Smooth muscle cell (in vitro differentiated cells): ENCODE measurements around the gene MT1M. TPM values are rescaled to one million over a fixed set of nuclear protein-coding genes. Genes with fewer than 3 reads are reported as not detected.
A peak's percentile ranks its signal among the peaks of the same experiment; 100 is the strongest.

Source experiments
- DNase-seq: peaks from one replicate; lab custom pipeline; 2025; ENCODE audit not compliant: unreplicated experiment; lab: John Stamatoyannopoulos, UW
- H2AFZ ChIP-seq: fragments of 200-600 bp; sonication (generic); 2 replicates; pipeline ENCODE4 v1.6.0; 2016; ENCODE audit warnings: antibody characterized with exemption, low read depth, mild to moderate bottlenecking
- H3F3A ChIP-seq: fragments of 200-600 bp; sonication (generic); 2 replicates; pipeline ENCODE4 v1.6.0; 2017; ENCODE audit warnings: antibody characterized with exemption, low read depth
- H3K27ac ChIP-seq: fragments of 200-600 bp; sonication (generic); 2 replicates; pipeline ENCODE4 v1.5.1; 2016; ENCODE audit warnings: low read depth, mild to moderate bottlenecking
- H3K27me3 ChIP-seq: fragments of 200-600 bp; sonication (generic); 2 replicates; pipeline ENCODE4 v1.6.1; 2016; ENCODE audit warnings: low read depth, mild to moderate bottlenecking
- H3K36me3 ChIP-seq: fragments of 200-600 bp; sonication (generic); 2 replicates; pipeline ENCODE4 v1.5.1; 2016; ENCODE audit warnings: low read depth
- H3K4me1 ChIP-seq: fragments of 200-600 bp; sonication (generic); 2 replicates; pipeline ENCODE4 v1.5.1; 2016; ENCODE audit warnings: low read depth
- H3K4me2 ChIP-seq: fragments of 200-600 bp; sonication (generic); 2 replicates; pipeline ENCODE4 v1.6.0; 2016; ENCODE audit warnings: mild to moderate bottlenecking
- H3K4me3 ChIP-seq: fragments of 200-600 bp; sonication (generic); 2 replicates; pipeline ENCODE4 v1.5.1; 2016; ENCODE audit warnings: mild to moderate bottlenecking
- H3K79me2 ChIP-seq: fragments of 200-600 bp; sonication (generic); 2 replicates; pipeline ENCODE4 v1.6.0; 2016; ENCODE audit warnings: low read depth, mild to moderate bottlenecking
- H3K9ac ChIP-seq: fragments of 200-600 bp; sonication (generic); 2 replicates; pipeline ENCODE4 v1.6.0; 2016; ENCODE audit warnings: low read depth
- H3K9me3 ChIP-seq: fragments of 200-600 bp; sonication (generic); replicated peaks from 2 replicates; pipeline ENCODE4 v1.5.1; 2016; ENCODE audit warnings: low read depth
- H4K20me1 ChIP-seq: fragments of 200-600 bp; sonication (generic); 2 replicates; pipeline ENCODE4 v1.6.0; 2016; ENCODE audit warnings: low read depth
- CTCF ChIP-seq: fragments of 200-600 bp; sonication (generic); IDR thresholded peaks from 2 replicates; pipeline ENCODE4 v1.5.1; 2017; ENCODE audit warnings: borderline replicate concordance, mild to moderate bottlenecking, antibody characterized with exemption; ENCODE audit not compliant: insufficient read depth, poor library complexity, severe bottlenecking
- WGBS: methylation state at CpG from one replicate; pipeline ENCODE4 v1.1.7; 2016; ENCODE audit warnings: low lambda C conversion rate; 5-methylcytosine and 5-hydroxymethylcytosine counted together
- polyA plus RNA-seq: library from polyadenylated mRNA; unstranded; fragments of >200 nt; fragmentation: Nextera tagmentation; extraction: Ambion mirVana; gene quantifications from 2 replicates; pipeline ENCODE4 v1.2.1, GENCODE V29; 2016
- total RNA-seq: library from RNA; depleted of rRNA; stranded (reverse); fragments of >200 nt; gene quantifications from 2 replicates; pipeline ENCODE4 v1.2.3, GENCODE V29; 2014

MT1M gene
- total and polyA plus RNA-seq, 2 experiments from 2014 or later: 0.19 TPM; not detected in 1

- Histone ChIP-seq H3K4me2 (no peak overlapping the region), H3K9ac (no peak overlapping the region), H3K36me3 (no peaks in the 10 kb centered on the region), H3K27ac (no peak overlapping the region), H3K9me3 (no peaks in the 10 kb centered on the region), H4K20me1 (no peaks in the 10 kb centered on the region), H2AFZ (no peak overlapping the region), H3K27me3 (peaks cover 24% of the 10 kb centered on the region), H3K79me2 (no peaks in the 10 kb centered on the region), H3K4me3 (no peak overlapping the region), H3F3A (peaks cover 3% of the 10 kb centered on the region), H3K4me1 (peaks cover 10% of the 10 kb centered on the region)
- no peak for TF ChIP-seq CTCF
- 96% methylated on average over 2 of the region's 2 CpGs for WGBS
- no peak for DNase-seq
Measured at GRCh38 chr16:56623637-56624036, 8.8 kb upstream of the MT1M start.

- H4K20me1 ChIP-seq: no peaks in the 10 kb centered on the region
- WGBS: 6% methylated on average over 47 of the region's 62 CpGs
- no peak for DNase-seq
- peaks cover 10% of the 10 kb centered on the region for H3K27me3 ChIP-seq
- peak within 1 kb of the TSS; percentile 49 for H3K4me3 ChIP-seq
- peaks cover 10% of the 10 kb centered on the region for H3K4me1 ChIP-seq
- TF ChIP-seq CTCF: no peak
- no peaks in the 10 kb centered on the region for H3K36me3 ChIP-seq
- no peaks in the 10 kb centered on the region for H3K9me3 ChIP-seq
- peak within 1 kb of the TSS; percentile 93 for H3K4me2 ChIP-seq
- peak within 1 kb of the TSS; percentile 80 for H2AFZ ChIP-seq
- H3F3A ChIP-seq: peaks cover 3% of the 10 kb centered on the region
- H3K9ac ChIP-seq: no peak within 1 kb of the TSS
- no peak within 1 kb of the TSS for H3K27ac ChIP-seq
- no peaks in the 10 kb centered on the region for H3K79me2 ChIP-seq
Measured at GRCh38 chr16:56625140-56625942, 7.1 kb upstream of the MT1M start, which contains the start of gene MT1E. TSS of gene MT1E (plus strand) at chr16:56625781. CDS start at chr16:56625852, 71 bp downstream.

GRCh38 chr16:56625943-56626654 lies 6.4 kb upstream of the MT1M start:
- peak overlapping the region; percentile 93 for H3K4me2 ChIP-seq
- TF ChIP-seq CTCF: no peak
- H3K9me3 ChIP-seq: no peaks in the 10 kb centered on the region
- peak overlapping the region; percentile 49 for H3K4me3 ChIP-seq
- 46% methylated on average over 16 of the region's 16 CpGs for WGBS
- no peak overlapping the region for H3K27ac ChIP-seq
- peaks cover 11% of the 10 kb centered on the region for H3K27me3 ChIP-seq
- H3F3A ChIP-seq: peaks cover 3% of the 10 kb centered on the region
- no peaks in the 10 kb centered on the region for H4K20me1 ChIP-seq
- DNase-seq: no peak
- no peak overlapping the region for H3K9ac ChIP-seq
- no peaks in the 10 kb centered on the region for H3K36me3 ChIP-seq
- peaks cover 10% of the 10 kb centered on the region for H3K4me1 ChIP-seq
- H3K79me2 ChIP-seq: no peaks in the 10 kb centered on the region
- H2AFZ ChIP-seq: peak overlapping the region; percentile 80
